Muscle of leg (tissue), 11 donors: ENCODE data around the gene GDPD2. TPM values are rescaled to one million over a fixed set of nuclear protein-coding genes. Genes with fewer than 3 reads are reported as not detected.

Source experiments
- DNase-seq: peaks from one replicate; pipeline ENCODE4 v3.0.0; 2013
- H3K27ac ChIP-seq: one replicate; pipeline ENCODE4 v1.5.1; 2013; ENCODE audit warnings: mild to moderate bottlenecking, low read length, control low read depth
- H3K27me3 ChIP-seq: one replicate; pipeline ENCODE4 v1.6.1; 2013; ENCODE audit warnings: low read length; ENCODE audit not compliant: control insufficient read depth, insufficient read depth
- H3K36me3 ChIP-seq: one replicate; pipeline ENCODE4 v1.6.1; 2013; ENCODE audit warnings: low read length; ENCODE audit not compliant: control insufficient read depth, insufficient read depth
- H3K4me1 ChIP-seq: one replicate; pipeline ENCODE4 v1.6.1; 2013; ENCODE audit warnings: low read length; ENCODE audit not compliant: control insufficient read depth, insufficient read depth
- H3K4me3 ChIP-seq: one replicate; pipeline ENCODE4 v1.5.1; 2013; ENCODE audit warnings: low read length, control low read depth
- H3K9me3 ChIP-seq: replicated peaks from 2 replicates; pipeline ENCODE4 v1.6.1; 2013; ENCODE audit warnings: low read depth, low read length; ENCODE audit not compliant: control insufficient read depth
- WGBS: methylation state at CpG from one replicate; pipeline ENCODE4 v1.1.5; 2013; ENCODE audit warnings: missing lambda C conversion rate; ENCODE audit not compliant: insufficient coverage; 5-methylcytosine and 5-hydroxymethylcytosine counted together
- polyA plus RNA-seq, 8 donors: library from polyadenylated mRNA; unstranded; fragments of 120-200 nt; gene quantifications; one replicate each; pipeline versions ENCODE4 v1.2.1 to v1.2.3, GENCODE V29; 2013; ENCODE audit warnings: inconsistent platforms in 1 of 8, low replicate concordance in 1 of 8; ENCODE audit not compliant: insufficient read length in 8 of 8, insufficient read depth in 1 of 8
- total RNA-seq: library from RNA; stranded (reverse); fragments of 120-200 nt; gene quantifications from one replicate; pipeline ENCODE4 v1.2.4, GENCODE V29; 2013

The GDPD2 gene
- total and polyA plus RNA-seq, 9 donors = 0.09 to 1.0 (median 0.49) TPM

DNA sequence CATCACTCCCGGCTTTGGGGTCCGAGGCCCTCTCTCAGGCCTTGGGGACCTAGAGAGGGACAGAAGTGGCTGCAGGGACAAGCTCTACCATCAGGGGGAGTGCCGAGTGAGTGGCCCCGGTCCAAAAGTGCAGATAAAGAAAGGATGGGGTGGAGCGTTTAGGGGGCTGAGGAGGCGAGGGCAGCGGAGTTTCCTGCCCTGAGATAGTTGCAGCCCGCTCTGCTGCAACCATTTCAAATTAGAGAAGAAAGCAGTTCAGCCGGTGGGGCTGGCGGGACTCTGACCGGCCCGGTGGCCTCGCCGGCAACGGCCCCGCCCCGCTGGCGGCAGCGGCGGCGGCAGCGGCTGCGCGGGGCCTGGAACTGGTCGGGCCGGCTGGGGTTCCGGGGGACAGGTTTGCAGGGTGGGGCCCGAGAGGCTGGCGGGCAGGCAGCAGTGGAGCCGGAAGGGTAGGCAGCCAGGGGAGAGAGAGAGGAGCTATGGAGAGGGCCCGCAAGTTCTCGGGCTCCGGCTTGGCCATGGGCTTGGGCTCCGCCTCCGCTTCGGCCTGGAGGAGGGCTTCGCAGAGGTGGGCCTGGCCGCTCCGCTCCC, 29.1 kb downstream of the GDPD2 start:
- no peaks in the 10 kb centered on the region for H3K36me3 ChIP-seq
- H3K27me3 ChIP-seq = peaks cover 22% of the 10 kb centered on the region
- 33% methylated on average over 39 of the region's 39 CpGs for whole genome bisulfite sequencing
- DNase-seq = peak; percentile 58
- no peaks in the 10 kb centered on the region for H3K9me3 ChIP-seq
- H3K27ac ChIP-seq = no peak overlapping the region
- H3K4me3 ChIP-seq = peak overlapping the region; percentile 45
- peaks cover 20% of the 10 kb centered on the region for H3K4me1 ChIP-seq

DNA sequence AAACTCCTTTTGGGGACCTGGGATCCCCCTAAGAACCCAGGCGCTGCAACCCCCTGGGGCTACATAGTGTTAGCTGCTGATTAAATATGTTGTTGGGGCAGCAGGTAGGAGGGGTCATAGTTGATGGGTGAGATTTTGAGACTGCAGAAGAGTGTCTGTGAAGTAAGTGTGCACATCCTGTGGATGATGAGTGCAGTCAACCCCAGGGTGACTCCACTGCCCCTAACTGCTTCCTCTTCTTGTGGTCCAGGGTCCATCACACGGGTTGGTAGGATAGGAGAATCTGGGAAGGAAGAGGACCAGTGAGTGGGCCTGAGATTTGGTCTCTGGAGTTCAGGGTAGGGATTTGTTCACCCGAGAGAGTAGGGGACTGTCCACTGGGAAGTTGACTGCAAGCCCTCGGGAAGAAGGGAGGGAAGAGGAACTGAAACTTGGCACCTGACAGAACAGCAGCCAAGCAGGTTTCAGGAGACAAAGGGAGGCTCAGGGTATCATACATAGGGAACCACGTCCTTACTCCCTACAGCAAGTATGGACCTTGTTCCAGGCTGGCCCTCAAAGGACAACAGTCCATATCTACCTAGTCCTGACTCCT, 30.0 kb downstream of the GDPD2 start:
- 91% methylated on average over 3 of the region's 5 CpGs for WGBS

DNA sequence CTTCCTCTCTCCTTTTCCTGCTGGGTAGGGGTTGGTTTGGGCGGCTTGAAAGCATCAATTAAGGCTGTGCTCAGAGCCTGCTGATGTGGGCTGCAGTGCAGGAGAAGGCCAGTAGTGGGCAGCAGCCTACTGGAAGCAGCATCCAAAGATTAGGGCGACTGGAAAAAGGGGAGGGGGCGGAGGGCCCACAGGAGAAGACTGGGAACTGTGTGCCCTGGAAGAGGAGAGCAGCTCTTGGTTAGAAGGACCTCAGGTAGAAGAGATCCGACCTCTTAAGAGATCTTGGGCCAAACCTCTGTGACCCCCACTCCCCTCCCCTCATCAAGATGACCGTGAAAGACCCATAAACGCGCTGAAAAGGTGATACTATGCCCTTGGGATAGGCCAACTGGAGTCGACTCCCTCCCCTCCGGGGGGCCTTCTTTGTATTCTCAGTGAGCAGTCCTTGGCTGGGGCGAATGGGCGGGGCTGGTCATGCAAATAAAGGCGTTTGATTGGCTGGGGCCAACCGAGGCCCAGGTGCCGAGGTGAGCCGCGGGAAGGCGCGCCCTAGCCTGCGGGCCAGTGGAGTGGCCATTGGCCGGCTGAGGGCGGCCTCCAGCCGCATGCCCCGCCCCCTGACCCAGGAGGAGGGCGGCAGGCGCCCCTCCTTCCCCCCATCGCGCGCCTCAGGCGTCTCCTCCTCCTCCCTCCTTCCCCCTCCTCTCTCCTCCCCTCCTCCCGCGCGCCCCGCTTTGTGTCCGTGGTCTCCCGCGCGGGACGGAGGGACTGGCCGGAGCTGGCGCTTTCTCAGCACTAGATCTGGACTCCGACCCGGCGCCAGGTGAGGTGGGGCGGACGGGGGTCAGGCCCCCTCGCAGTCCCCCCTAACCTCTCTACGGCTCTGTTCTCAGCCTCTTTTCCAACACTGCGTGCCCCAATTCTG, 31.6 kb downstream of the GDPD2 start:
- DNase-seq = peak; percentile 73
- Histone ChIP-seq H3K9me3 (no peaks in the 10 kb centered on the region), H3K36me3 (no peaks in the 10 kb centered on the region), H3K4me1 (peaks cover 20% of the 10 kb centered on the region), H3K27ac (peak overlapping the region; percentile 62), H3K27me3 (peaks cover 16% of the 10 kb centered on the region), H3K4me3 (peak overlapping the region; percentile 60)
- WGBS = 24% methylated on average over 37 of the region's 48 CpGs

More for the DNA sequence above, 30.0 kb downstream of the GDPD2 start:
- no peaks in the 10 kb centered on the region for H3K36me3 ChIP-seq
- H3K4me1 ChIP-seq = peaks cover 20% of the 10 kb centered on the region
- DNase-seq = no peak
- no peaks in the 10 kb centered on the region for H3K9me3 ChIP-seq
- peak overlapping the region; percentile 45 for H3K4me3 ChIP-seq
- no peak overlapping the region for H3K27ac ChIP-seq
- peaks cover 19% of the 10 kb centered on the region for H3K27me3 ChIP-seq

DNA sequence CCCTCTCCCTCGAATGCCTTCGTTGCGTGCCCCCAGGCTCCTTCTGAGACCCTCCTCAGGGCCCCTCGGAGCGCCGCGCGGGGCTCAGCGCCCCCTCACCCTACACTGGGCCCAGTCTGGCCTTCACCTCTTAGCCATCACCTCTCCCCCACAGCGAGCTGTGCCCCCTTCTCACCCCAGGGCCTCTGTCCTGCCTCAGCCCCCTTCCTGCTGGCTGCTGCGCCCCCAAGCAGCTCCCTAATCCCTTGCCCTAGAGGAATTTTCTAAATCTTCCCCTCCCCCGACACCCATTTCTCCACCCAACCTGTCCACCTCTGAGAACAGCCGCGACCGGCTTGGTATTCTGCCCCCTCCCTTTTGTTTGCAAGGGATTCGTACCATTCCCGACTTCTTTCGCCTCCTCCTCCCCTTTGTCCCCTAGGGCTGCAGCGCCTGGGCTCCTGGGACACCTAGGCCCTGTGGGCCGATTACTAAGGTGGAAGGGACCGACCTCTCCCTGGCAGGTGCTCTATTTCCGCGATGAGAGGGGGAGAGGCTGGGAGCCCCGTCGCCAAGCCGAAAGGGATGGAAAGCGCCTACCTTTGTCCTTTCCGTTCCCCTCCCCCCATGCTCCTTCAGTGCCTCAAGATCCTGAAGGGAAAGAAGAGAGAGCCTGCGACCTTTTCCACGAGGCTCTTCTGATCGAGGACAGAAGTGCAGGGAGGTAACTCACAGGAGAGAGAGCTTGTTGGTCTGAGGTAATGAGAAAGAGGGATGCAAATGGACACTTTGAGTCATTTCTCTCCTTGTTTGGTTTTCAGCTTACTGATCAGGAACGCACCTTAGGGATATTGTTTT, 32.5 kb downstream of the GDPD2 start:
- Histone ChIP-seq H3K9me3 (no peaks in the 10 kb centered on the region), H3K27ac (peak overlapping the region; percentile 62), H3K27me3 (peaks cover 16% of the 10 kb centered on the region), H3K4me3 (peak overlapping the region; percentile 60), H3K36me3 (no peaks in the 10 kb centered on the region), H3K4me1 (peaks cover 20% of the 10 kb centered on the region)
- peak; percentile 9 for DNase-seq
- WGBS = 29% methylated on average over 19 of the region's 32 CpGs

DNA sequence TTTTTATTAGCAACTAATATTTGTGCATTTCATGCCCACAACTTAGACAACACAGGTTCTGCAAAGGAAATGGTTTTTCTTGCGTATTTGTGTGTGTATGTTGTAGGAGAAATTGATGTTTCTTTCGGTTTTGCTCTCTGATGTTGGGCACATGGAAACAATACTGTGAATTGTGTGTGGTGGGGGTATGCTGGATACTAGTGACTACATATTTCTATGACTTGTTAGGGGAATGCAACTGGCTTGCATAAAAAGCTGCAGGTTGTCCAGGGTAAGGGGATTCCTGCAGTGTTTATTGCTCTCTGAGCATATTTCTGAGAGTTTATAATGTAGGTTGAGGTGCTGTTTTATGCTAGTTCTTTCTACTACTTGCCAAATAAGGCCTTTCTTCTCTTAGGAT, 33.1 kb downstream of the GDPD2 start:
- no peak overlapping the region for H3K27ac ChIP-seq

DNA sequence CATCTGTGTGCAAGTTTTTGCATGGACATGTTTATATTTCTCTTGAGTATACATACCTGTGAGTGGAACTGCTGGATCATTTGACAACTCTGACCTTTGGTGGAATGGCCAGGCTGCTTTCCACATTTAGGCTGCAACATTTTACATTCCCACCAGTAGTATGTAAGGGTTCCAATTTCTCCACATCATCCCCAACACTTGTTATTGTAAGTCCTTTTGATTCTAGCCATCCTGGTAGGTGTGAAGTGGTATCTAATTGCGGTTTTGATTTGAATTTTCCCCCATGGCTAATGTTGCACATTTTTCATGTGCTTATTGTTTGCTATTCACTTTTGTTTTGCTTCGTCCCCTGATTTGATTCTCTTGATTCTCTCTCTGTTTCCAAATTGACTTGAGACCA, 37.9 kb downstream of the GDPD2 start:
- no peaks in the 10 kb centered on the region for H3K4me1 ChIP-seq
- WGBS = no CpG with 5 or more reads among the region's 2 CpGs
- H3K27me3 ChIP-seq = peaks cover 3% of the 10 kb centered on the region
- H3K4me3 ChIP-seq = no peak overlapping the region
- no peak for DNase-seq
- H3K9me3 ChIP-seq = no peaks in the 10 kb centered on the region
- H3K27ac ChIP-seq = no peak overlapping the region
- no peaks in the 10 kb centered on the region for H3K36me3 ChIP-seq

More for the DNA sequence above, 33.1 kb downstream of the GDPD2 start:
- Histone ChIP-seq H3K27me3 (peaks cover 16% of the 10 kb centered on the region), H3K4me1 (peaks cover 20% of the 10 kb centered on the region), H3K36me3 (no peaks in the 10 kb centered on the region), H3K4me3 (no peak overlapping the region), H3K9me3 (no peaks in the 10 kb centered on the region)
- 45% methylated on average over 1 of the region's 2 CpGs for WGBS
- no peak for DNase-seq

DNA sequence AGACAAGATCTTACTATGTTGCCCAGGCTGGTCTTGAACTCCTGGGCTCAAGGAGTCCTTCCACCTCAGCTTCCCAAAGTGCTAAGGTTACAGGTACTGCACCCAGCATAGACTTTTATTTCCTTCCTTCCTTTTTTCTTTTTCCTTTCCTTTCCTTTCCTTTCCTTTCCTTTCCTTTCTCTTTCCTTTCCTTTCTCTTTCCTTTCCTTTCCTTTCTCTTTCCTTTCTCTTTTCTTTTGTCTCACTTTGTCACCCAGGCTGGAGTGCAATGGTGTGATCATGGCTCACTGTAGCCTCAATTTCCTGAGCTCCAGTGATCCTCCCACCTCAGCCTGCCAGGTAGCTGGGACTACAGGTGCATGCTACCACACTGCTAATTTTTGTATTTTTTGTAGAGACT, 40.9 kb downstream of the GDPD2 start:
- Histone ChIP-seq H3K27ac (no peak overlapping the region), H3K4me3 (no peak overlapping the region), H3K36me3 (no peaks in the 10 kb centered on the region), H3K9me3 (no peaks in the 10 kb centered on the region), H3K27me3 (peaks cover 3% of the 10 kb centered on the region), H3K4me1 (no peaks in the 10 kb centered on the region)
- DNase-seq = no peak

DNA sequence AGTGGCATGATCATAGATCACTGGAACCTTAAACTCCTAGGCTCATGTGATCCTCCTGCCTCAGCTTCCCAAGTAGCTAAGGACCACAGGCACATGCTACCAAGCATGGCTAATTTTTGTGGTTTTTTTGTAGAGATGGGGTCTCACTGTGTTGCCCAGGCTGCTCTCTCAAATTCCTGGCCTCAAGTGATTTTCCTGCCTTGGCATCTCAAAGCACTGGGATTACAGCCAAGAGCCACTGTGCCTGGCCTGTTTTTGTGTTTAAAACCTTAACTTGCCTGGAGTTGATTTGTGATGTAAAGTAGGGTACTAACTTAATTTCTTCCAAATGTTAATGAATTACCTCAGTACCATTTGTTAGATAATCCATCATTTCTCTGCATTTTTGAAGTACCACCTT, 43.9 kb downstream of the GDPD2 start:
- Histone ChIP-seq H3K4me3 (no peak overlapping the region), H3K9me3 (no peaks in the 10 kb centered on the region), H3K4me1 (no peaks in the 10 kb centered on the region), H3K27me3 (peaks cover 3% of the 10 kb centered on the region), H3K36me3 (no peaks in the 10 kb centered on the region), H3K27ac (no peak overlapping the region)
- no peak for DNase-seq

DNA sequence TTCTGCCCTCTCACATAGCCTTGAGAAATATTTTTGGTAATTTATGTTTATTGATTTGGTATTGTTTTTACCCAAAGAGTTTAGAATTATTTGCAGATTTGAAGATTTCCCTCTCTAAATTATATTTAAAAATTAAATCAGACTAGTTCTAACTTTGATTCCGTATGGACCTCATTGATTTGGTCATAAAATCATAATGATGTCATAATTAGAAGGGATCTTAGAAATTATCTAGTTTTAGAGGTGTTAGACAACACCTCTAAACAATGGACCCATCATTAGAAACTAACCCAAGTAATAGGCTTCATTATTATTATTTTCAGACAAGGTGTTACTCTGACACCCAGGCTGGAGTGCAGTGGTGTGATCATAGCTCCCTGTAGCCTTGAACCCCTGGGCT, 45.6 kb downstream of the GDPD2 start:
- Histone ChIP-seq H3K27ac (no peak overlapping the region), H3K27me3 (peaks cover 3% of the 10 kb centered on the region), H3K9me3 (no peaks in the 10 kb centered on the region), H3K36me3 (no peaks in the 10 kb centered on the region), H3K4me1 (no peaks in the 10 kb centered on the region), H3K4me3 (no peak overlapping the region)
- no peak for DNase-seq
- no CpG with 5 or more reads among the region's 1 CpG for WGBS
